Stomach (tissue), 9 donors: ENCODE results near the gene ITIH1. TPM values are rescaled to one million over a fixed set of nuclear protein-coding genes. Genes with fewer than 3 reads are reported as not detected.

Source experiments
- DNase-seq, 2 donors: peaks; one replicate each; pipeline versions ENCODE4 v3.0.0 to v3.0.0-alpha.2; 2013 to 2019
- H3K27ac ChIP-seq, 5 donors: fragments of 200-600 bp in 4 of 5; sonication (generic) in 4 of 5; one replicate each; pipeline ENCODE4 v1.5.1; 2013 to 2019; ENCODE audit warnings: mild to moderate bottlenecking in 1 of 5, moderate library complexity in 1 of 5
- H3K27me3 ChIP-seq, 3 donors: fragments of 200-600 bp; sonication (generic); one replicate each; pipeline ENCODE4 v1.5.1; 2017 to 2019; ENCODE audit warnings: mixed run types in 1 of 3
- H3K36me3 ChIP-seq, 4 donors: fragments of 200-600 bp; sonication (generic); 1 replicate in 3 of 4; 2 replicates in 1 of 4; pipeline ENCODE4 v1.5.1; 2016 to 2019
- H3K4me1 ChIP-seq, 4 donors: fragments of 200-600 bp; sonication (generic); one replicate each; pipeline ENCODE4 v1.5.1; 2016 to 2019
- H3K4me3 ChIP-seq, 4 donors: fragments of 200-600 bp; sonication (generic) in 3 of 4; one replicate each; pipeline ENCODE4 v1.5.1; 2016 to 2019; ENCODE audit warnings: mild to moderate bottlenecking in 1 of 4
- H3K9me3 ChIP-seq, 4 donors: fragments of 200-600 bp; sonication (generic); one replicate each; pipeline ENCODE4 v1.5.1; 2016 to 2019
- CTCF ChIP-seq, 7 experiments: fragments of 450-650 bp in 4 of 7; fragments of 200-600 bp in 3 of 7; sonication (generic) in 3 of 7; IDR thresholded peaks; one replicate each; pipeline ENCODE4 v1.5.1; 2016 to 2019; ENCODE audit warnings: antibody characterized with exemption in 7 of 7, control low read depth in 2 of 7, mild to moderate bottlenecking in 1 of 7
- EP300 ChIP-seq: sonication (generic); formaldehyde crosslinking; IDR thresholded peaks from one replicate; pipeline ENCODE4 v1.6.1; 2017; ENCODE audit warnings: antibody characterized with exemption
- POLR2A ChIP-seq, 4 donors: fragments of 450-650 bp; IDR thresholded peaks; one replicate each; pipeline ENCODE4 v1.6.1; 2016; ENCODE audit warnings: antibody characterized with exemption in 4 of 4, control low read depth in 2 of 4, mild to moderate bottlenecking in 1 of 4, moderate library complexity in 1 of 4
- POLR2AphosphoS5 ChIP-seq, 3 donors: sonication (generic); formaldehyde crosslinking; IDR thresholded peaks; one replicate each; pipeline ENCODE4 v1.6.1; 2016; ENCODE audit warnings: antibody characterized with exemption in 3 of 3
- WGBS, 5 donors: extraction: QIAGEN DNeasy Blood & Tissue Kit in 3 of 5; methylation state at CpG; one replicate each; pipeline versions ENCODE4 v1.1.5 to v1.1.7; 2013 to 2018; 5-methylcytosine and 5-hydroxymethylcytosine counted together
- intact Hi-C: fragments of 100-400 bp; cut with DNase I; formaldehyde crosslinking; loops from one replicate; pipeline ENCODE4 v1.15.1; 2023; ENCODE audit warnings: low total_unique reads
- polyA plus RNA-seq, 3 donors: library from polyadenylated mRNA; stranded (reverse); fragments of 200-250 nt; gene quantifications; one replicate each; pipeline ENCODE4 v1.2.3, GENCODE V29; 2013
- total RNA-seq, 5 donors: library from RNA; depleted of rRNA; stranded (reverse); fragments of >200 nt; gene quantifications; one replicate each; pipeline versions ENCODE4 v1.1.0 to v1.2.3, GENCODE V29; 2014 to 2016
- donor health status: healthy with polysubstance abuse.
- donor health status: Bipolar disorder and iron deficiency.
- donor health status: healthy.

Gene ITIH1
- total and polyA plus RNA-seq, 8 donors, result 1.9 TPM; not detected in 7

DNA sequence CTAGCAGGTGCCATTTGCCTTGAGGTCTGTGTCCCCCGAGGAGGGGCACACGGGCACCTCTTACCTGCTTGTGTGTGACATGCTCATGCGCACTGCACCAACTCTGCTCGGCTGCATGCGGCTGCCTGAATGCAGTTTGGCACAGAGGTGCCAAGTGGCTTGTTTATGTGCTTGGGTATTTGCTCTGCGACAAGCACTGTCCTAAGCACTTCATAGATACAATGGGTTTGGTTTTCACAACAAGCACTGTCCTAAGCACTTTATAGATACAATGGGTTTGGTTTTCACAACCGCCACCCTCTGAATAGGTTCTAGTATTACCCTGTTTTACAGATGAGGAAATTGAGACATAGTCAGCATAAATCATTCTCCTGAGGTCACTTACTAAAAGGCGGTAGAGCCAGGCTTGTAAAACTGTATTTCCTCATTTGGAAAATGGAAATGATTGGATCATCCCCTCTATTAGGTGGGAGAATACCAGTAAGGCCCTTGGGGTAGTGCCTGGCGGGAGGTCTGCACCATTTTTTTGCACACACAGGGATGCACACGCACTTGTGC lies 52.6 kb downstream of the ITIH1 start:
- no peak overlapping the region for H3K4me3 ChIP-seq
- DNase-seq, result no peak
- H3K9me3 ChIP-seq, result no peaks in the 10 kb centered on the region
- peaks cover 19 to 49% (median 28%) of the 10 kb centered on the region in 4 donors for H3K4me1 ChIP-seq
- H3K27ac ChIP-seq, result no peak overlapping the region
- 91 to 95% (median 93%) methylated on average over 10 of the region's 10 CpGs for WGBS, 5 donors
- intact Hi-C loops, result no loop called here
- no peak for TF ChIP-seq POLR2A (IDR thresholded peaks at IDR 0.05)
- no peak for TF ChIP-seq POLR2AphosphoS5 (IDR thresholded peaks at IDR 0.05)
- TF ChIP-seq EP300, result no peak
- TF ChIP-seq CTCF (IDR thresholded peaks at IDR 0.05), result no peak
- H3K36me3 ChIP-seq, result peaks cover 0 to 13% (median 5%) of the 10 kb centered on the region in 4 donors
- no peaks in the 10 kb centered on the region for H3K27me3 ChIP-seq

DNA sequence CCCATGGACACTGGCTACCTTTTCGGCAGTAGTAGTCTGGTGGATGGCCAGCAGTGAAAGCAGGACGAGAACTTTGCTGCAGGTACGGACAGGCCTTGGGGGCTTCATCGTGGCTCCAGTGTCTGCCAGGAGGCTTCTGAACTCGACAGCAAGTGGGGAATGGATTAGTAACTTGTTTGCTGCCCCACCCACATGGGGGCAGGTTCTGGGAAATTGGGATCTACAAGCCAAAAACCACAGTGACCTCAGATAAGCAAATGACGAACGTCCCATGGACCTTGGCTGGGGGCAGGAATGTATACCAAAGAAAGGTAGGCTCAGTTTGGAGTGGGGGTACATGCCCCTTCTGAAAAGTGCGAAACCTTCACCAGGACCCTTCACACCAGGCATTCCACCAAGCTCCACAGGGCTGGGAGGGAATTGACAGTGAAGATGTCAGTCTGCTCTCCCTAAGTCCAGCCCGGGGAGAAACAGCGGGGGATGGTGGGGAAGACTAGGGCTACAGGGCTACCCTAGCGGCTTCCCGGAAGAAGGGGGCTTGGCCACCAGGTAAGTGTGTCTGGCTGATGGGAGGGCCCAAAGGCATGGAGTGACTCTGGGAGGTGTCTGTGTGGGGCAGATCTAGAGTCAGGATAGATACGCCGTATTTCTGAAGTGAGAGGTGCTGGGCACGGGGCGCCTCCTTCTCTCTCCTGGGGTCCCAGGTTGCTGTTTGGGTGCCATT lies 53.3 kb downstream of the ITIH1 start, which contains the start of gene ITIH4:
TSS of gene ITIH4 (minus strand) at position 138 of the 724 bp plus-strand sequence. CDS start at position 108, 30 bp downstream.
- Histone ChIP-seq H3K9me3 (no peaks in the 10 kb centered on the region), H3K27ac (peak within 1 kb of the TSS in 4 of 5 donors; percentile 31 to 49 (median 37)), H3K36me3 (peaks cover 2 to 20% (median 11%) of the 10 kb centered on the region in 4 donors), H3K4me3 (no peak within 1 kb of the TSS), H3K27me3 (no peaks in the 10 kb centered on the region), H3K4me1 (peaks cover 19 to 49% (median 32%) of the 10 kb centered on the region in 4 donors)
- no peak for DNase-seq
- intact Hi-C loops, result no loop called here
- WGBS, 5 donors, result 71 to 74% (median 72%) methylated on average over 15 to 16 of the region's 16 CpGs
- TF ChIP-seq POLR2AphosphoS5 (IDR thresholded peaks at IDR 0.05) (no peak), CTCF (IDR thresholded peaks at IDR 0.05) (no peak), POLR2A (IDR thresholded peaks at IDR 0.05) (no peak), EP300 (no peak)

- TF ChIP-seq EP300 (no peak), CTCF (IDR thresholded peaks at IDR 0.05) (no peak)
- H3K27ac ChIP-seq, result peak overlapping the region in 4 of 5 donors; percentile 31 to 49 (median 37)
- no peak overlapping the region for H3K4me3 ChIP-seq
- DNase-seq, result peak; percentile 31 to 43
- 54 to 69% (median 57%) methylated on average over 19 to 21 of the region's 21 CpGs for WGBS, 5 donors
- intact Hi-C loops, result no loop called here
- peaks cover 19 to 49% (median 36%) of the 10 kb centered on the region in 4 donors for H3K4me1 ChIP-seq
- no peaks in the 10 kb centered on the region for H3K9me3 ChIP-seq
- peaks cover 9 to 30% (median 19%) of the 10 kb centered on the region in 4 donors for H3K36me3 ChIP-seq
- no peaks in the 10 kb centered on the region for H3K27me3 ChIP-seq
Measured at GRCh38 chr3:52831500-52832301, 54.3 kb downstream of the ITIH1 start.

DNA sequence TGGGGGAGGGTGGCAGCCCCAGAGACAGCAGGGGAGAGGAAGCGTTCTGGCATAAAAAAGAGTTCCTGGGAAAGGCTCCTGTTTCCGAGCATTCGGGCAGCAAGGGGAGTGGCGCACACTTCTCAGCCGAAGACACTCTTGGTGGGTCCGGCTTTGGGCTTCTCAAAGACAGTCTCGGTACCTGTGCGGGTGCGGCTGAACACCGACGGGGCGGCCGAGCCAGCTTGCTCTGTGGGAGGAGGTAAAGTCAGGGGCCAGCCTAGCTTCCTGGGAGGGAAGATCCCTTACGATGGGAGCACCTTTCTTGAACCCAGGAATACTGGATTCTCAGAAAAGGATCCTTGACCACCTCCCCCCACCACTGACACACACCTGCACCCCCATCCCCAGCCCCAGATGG lies 55.8 kb downstream of the ITIH1 start:
- intact Hi-C loops, result no loop called here
- Histone ChIP-seq H3K36me3 (peaks cover 9 to 38% (median 26%) of the 10 kb centered on the region in 4 donors), H3K4me3 (no peak overlapping the region), H3K4me1 (peaks cover 15 to 38% (median 29%) of the 10 kb centered on the region in 4 donors), H3K9me3 (no peaks in the 10 kb centered on the region), H3K27me3 (no peaks in the 10 kb centered on the region), H3K27ac (no peak overlapping the region)
- no peak for TF ChIP-seq POLR2A (IDR thresholded peaks at IDR 0.05)
- no peak for TF ChIP-seq EP300
- TF ChIP-seq CTCF (IDR thresholded peaks at IDR 0.05), result no peak
- TF ChIP-seq POLR2AphosphoS5 (IDR thresholded peaks at IDR 0.05), result no peak
- WGBS, 5 donors, result 93 to 97% (median 95%) methylated on average over 13 to 14 of the region's 14 CpGs
- no peak for DNase-seq
